HK-2 (cell line): ENCODE data around the gene RNF157.
A peak's percentile ranks its signal among the peaks of the same experiment; 100 is the strongest.

Source experiments
- DNase-seq: peaks from one replicate; pipeline ENCODE4 v3.0.0-alpha.2; 2018; ENCODE audit not compliant: unreplicated experiment

RNF157 gene

GRCh38 chr17:76140661-76141211 is 99.6 kb downstream of the RNF157 start:
- DNase-seq = no peak

DNA sequence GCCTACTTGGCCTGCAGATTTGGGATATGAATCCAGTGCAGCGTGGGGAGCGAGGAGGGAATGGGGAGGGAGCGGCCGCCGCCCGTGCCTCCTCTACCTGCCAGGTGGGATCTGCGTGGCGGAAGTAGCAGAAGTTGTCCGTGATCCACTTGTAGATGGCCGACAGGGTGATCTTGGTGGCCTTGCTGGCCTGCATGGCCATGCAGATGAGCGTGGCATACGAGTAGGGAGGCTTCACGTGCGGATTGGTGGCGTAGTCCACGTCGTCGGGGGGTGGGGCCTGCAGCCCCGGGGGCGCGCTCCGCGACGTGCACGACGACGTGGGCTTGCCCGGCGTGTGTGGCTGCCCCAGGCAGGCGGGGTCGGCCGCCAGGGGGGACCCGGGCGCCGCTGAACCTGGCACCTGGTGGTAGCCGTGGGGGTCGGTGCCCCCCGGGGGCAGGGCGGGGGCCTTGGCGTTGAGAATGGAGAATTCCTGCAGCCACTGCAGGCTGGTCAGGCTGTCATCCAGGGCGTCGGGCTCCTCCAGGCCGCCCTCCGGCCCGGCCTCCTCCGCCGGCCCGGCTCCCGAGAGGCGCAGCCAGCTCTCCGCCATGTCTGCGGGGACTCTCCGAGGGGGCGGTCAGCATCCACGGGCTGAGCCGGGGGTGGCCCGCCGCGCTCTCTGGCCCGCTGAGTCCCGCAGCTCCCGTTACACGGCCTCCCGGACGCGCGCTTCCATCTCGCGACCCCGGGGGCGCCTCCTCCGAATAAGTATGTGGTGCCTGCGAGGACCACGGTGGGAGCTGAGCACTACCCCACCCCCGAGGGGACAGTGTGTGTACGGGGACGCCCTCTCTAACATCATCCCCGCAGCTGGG is 100.3 kb downstream of the RNF157 start:
- no peak for DNase-seq

- DNase-seq = no peak
These were observed 101.2 kb downstream of the RNF157 start for GRCh38 chr17:76138896-76139752.

DNA sequence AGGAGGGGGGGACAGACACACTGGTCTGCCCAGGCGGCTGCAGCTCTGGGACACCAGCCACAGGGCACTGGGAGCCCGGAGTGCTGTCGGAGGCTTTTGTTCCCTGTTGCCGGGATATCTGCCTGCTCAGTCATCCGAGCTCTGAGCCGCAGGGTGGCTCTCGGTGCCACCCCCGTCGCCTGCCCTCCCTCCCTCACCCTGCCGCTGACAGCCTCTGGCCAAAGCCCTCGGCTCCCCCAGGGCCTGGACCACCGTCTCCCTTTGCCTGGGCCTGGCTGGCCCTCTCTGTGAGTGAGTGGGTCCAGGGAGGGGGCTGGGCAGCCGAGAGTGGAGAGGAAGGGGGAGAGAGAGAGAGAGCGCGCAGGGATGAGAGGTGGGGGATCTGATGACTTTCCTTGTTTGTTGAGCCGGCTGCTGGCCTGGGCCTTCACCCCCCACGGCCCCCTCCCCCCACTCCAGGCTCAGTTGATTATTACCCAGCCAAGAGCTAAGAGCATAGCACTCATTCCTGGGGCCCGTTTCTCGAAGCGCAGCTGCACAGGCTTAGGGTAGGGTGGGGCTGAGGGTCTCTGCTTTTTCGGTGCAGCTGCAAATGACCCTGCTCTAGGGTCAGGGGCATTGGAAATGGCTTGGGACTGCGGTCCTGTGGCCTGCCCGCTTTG is 101.9 kb downstream of the RNF157 start:
- peak; percentile 80 for DNase-seq

- no peak for DNase-seq
These were observed 102.7 kb downstream of the RNF157 start for GRCh38 chr17:76137351-76138233.

DNA sequence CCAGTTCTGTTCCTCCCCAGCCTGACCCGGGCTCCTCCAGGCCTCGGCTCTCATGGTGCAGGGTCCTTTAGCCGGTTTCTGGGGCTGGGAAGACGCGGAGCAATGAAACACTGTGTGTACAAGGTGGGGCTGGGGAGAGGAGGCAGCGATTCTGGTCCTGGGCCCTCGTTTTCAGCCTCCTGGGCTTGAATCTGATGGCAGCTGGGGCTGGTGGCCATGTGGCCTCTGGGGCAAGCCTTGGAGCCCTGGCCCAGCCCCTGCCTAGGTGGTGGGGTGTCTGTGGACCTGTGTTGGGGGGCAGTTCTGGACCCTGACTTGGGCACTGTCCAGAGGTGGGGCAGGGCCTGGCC is 103.3 kb downstream of the RNF157 start:
- DNase-seq = no peak

GRCh38 chr17:76136276-76137000 is 103.9 kb downstream of the RNF157 start:
- no peak for DNase-seq

- no peak for DNase-seq
These were observed 104.5 kb downstream of the RNF157 start for GRCh38 chr17:76135810-76136188.

DNA sequence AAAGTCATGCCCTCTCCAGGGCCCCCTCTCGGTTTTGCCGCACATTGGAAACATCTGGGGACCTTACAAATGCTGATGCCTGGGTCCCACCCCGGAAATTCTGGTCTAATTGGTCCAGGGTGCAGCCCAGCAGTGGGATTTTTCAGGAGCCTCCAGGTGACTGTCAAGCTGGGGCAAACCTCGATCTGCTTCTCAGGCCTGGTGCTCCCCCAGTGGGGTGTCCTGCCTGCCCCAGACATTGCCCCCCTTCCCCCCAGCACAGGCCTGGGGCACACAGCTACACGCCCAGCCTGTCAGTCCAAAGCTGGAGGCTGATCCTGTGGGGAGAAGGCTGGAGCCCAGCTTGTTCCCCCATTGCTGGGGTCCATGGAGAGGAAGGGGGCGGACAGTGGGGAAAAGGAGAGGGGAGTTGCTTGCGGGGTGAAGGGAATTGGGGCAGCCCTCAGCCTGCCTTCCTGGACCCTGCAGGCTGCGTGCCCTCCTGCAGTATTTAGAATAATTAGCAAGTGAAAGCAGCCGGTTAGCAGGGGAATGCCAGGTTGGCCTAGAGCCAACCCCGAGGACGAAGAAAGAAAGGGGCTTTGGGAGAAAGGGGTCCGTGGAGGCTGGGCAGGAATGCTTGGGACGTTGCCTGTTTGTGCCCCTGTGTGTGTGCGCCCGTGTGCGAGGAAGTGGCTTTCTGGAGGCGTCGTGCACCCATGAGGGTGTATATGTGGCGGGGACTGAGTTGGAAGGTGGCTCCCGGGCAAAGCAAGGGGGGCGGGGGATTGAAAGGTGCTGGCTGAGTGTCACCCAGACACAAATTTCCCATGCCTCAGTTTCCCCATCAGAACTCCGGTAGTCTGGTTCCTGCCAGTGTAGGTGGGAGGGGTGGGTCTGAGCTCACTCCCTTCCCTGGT is 105.1 kb downstream of the RNF157 start:
- DNase-seq = no peak

GRCh38 chr17:76132574-76133338 is 107.5 kb downstream of the RNF157 start:
- no peak for DNase-seq

DNA sequence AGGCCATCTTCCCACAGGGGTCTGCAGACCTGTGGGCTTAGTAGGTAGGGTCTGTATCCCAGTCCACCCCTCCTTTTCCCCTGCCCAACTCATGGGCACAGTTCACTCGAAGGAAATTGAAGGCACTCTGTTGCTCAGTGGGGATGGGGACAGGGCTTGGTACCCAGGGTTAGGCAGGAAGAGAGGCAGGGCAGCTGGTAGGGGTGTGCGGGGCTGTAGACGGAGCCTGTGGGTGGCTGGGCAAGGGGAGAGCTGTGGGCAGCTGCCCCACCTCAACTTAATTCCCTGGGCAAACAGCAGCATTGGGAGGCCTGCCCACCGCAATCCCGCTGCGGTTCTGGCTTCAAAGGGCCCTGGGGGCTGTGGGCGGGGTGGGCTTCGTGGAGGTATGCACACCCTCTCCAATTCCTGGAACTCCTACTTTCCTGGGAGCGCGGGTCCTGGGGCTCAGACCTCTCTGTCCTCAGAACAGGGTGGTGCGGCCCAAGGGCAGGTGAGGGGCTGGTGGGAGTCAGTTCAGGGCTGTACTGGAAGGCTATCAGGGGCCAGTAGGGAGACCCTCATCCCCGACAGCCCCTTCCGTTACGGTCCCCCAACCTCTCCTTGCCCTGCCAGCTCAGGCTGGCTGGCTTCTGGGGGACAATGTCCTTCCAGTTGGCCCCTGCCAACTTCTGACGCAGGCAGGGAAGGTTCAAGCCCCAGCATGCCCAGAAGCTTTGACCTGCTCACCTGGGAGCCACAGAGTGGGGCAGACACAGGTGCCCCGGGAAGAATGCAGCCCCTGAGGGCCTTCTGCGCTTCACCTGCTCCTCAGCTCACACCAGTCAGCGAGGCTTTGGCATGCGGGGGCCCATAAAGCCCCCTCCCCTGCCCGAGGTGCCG is 108.4 kb downstream of the RNF157 start:
- DNase-seq = no peak

DNA sequence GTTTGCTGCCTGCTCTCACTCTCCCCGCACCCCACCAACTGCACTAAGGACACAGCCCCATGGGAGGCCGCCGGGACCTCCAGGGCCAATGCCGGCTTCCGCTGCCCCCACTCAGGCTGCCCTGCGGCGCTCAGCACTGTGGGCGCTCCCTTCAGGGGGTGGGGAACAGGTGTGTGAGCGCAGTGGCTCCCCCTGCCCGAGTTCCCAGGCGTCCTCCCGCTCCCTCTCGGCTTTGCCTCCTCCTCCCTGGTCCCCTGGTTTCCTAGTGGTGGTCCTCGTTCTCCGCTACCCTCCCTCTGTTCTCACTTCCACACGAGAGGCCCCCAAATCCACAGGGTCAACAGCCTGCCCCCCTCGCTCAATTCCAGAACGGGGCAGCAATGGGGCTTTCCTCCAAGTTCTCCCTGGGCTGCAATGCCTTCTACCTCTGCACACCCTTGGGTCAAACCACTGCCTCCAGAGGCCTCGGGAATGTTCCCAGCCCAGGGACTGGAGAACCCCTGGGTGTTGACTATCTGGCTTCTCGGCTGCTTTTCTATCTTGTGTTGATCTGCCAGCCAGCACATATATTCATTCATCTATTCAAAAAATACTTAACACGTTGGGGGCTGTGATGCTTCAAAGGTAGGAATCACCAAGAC is 109.1 kb downstream of the RNF157 start:
- DNase-seq = no peak

DNA sequence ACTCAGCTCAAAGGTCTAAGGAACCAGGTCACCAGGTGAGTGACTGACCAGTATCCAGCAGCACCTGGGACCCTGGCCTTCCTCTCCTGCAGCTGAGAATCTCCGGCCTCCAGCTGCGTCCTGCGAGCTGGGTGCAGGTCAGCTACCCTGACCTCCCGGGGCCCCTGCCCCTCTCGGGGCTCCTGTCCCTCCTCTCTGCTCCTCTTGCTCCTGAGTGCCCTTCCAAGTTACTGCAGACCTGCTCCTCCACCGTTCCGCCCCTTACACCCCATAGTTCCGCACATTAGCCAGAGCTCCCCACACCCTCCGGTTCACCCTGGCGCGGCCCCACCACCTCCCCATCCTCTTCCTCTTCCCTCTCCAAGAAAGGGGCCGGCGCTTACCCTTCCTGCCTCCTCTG is 109.8 kb downstream of the RNF157 start:
- no peak for DNase-seq

- DNase-seq = no peak
These were observed 114.4 kb downstream of the RNF157 start for GRCh38 chr17:76125922-76126321.

DNA sequence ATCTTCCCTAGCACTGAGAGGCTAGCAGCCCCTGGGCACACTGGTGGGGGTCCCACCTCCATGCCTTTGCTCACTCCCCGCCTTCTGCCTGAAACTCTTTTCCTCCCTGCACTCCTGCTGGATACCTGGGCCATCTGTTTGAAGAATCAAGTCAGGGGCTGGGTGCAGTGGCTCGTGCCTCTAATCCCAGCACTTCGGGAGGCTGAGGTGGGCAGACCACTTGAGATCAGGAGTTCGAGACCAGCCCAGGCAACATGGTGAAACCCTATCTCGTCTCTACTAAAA is 115.0 kb downstream of the RNF157 start:
- no peak for DNase-seq

DNA sequence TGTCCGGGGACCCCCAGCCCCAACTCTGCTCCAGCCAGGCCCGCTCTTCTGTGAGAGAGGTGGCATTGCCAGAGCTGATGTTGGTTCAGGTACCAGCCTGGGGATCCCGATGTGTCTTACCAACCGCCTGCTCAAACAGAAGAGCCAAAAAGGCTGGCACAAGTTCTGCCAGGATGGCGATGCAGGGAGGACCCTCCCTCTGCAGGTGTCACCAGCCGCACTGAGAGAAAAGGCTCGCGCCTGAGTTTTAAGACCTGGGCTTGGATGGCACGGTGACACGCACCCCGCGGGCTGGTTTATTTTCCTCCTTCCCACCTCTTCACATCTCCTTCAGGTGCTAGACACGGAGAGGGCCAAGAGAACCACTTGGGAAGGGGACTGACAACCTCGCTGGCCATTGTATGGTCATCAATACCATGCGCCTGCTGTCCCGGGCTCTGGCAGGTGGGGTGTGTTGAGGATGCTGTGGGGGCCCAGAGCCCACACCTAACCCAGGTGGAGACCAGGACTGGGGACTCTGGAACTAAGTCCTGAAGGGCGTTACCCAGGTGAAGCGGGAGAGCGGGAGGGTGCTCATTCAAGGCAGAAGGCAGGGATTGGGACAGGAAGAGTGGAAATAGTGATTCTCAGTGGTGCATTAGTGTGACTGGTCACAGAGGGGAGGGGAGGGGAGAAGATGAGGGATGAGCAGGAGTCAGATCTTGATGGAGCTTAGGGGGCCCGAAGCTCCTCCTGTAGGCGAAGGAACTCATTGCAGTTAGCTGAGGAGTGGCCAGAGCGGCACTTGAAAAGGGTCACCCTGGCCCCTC is 115.5 kb downstream of the RNF157 start:
- no peak for DNase-seq
